ENCODE measurements around the gene GALNTL6. TPM values are rescaled to one million over a fixed set of nuclear protein-coding genes. Genes with fewer than 3 reads are reported as not detected.

Gene GALNTL6
- polyA plus RNA-seq, 1 donor (not counting 4 experiments of a cell fraction or from before 2014, with no cell fraction given): not detected

GRCh38 chr4:172895699-172896098, 1082.5 kb downstream of the GALNTL6 start:
- Histone ChIP-seq H3K4me2 (ENCODE audit: control insufficient read depth, extremely low read depth, insufficient read depth, low read depth, low read length) (no peak overlapping the region), H3K4me1 (ENCODE audit: control insufficient read depth, extremely low read depth, insufficient read depth, low read length) (no peaks in the 10 kb centered on the region), H2AFZ (ENCODE audit: control insufficient read depth, low read length) (no peak overlapping the region), H3K9me3 (ENCODE audit: control insufficient read depth, low read depth, low read length) (no peaks in the 10 kb centered on the region), H3K4me3 (ENCODE audit: control insufficient read depth in 2 of 3, extremely low read depth in 1 of 3, insufficient read depth in 2 of 3, low read depth in 1 of 3, low read length in 3 of 3) (no peak overlapping the region), H3K79me2 (ENCODE audit: control insufficient read depth, insufficient read depth, low read length) (no peaks in the 10 kb centered on the region), H3K27me3 (ENCODE audit: control insufficient read depth, extremely low read depth, insufficient read depth, low read length) (no peaks in the 10 kb centered on the region), H4K20me1 (ENCODE audit: control insufficient read depth, extremely low read depth, insufficient read depth, low read length) (no peaks in the 10 kb centered on the region), H3K9me1 (ENCODE audit: control insufficient read depth, extremely low read depth, insufficient read depth, low read length) (no peaks in the 10 kb centered on the region), H3K9ac (ENCODE audit: control insufficient read depth, extremely low read depth, insufficient read depth, low read length) (no peak overlapping the region), H3K36me3 (ENCODE audit: control insufficient read depth in 2 of 2, extremely low read depth in 1 of 2, insufficient read depth in 2 of 2, low read length in 2 of 2) (no peaks in the 10 kb centered on the region), H3K27ac (ENCODE audit: control insufficient read depth, insufficient read depth, low read length) (no peak overlapping the region)
- no peak for TF ChIP-seq EZH2 (IDR thresholded peaks at IDR 0.05; ENCODE audit: low read length)
- TF ChIP-seq CTCF (optimal IDR thresholded peaks at IDR 0.05 in 1 of 3, IDR thresholded peaks at IDR 0.05 in 1 of 3, conservative IDR thresholded peaks at IDR 0.05 in 1 of 3; ENCODE audit: extremely low read depth in 1 of 3, insufficient read depth in 2 of 3, low read length in 3 of 3): no peak
- DNase-seq (ENCODE audit: low read depth, low spot score): no peak
- FAIRE-seq: no peak
- dilution Hi-C loops (cut with MboI; ENCODE audit: extremely low pct_ligation_motif_present, low sequenced_read_pairs): no loop called here

GRCh38 chr4:172897046-172897445, 1083.8 kb downstream of the GALNTL6 start:
- no peak overlapping the region for H3K27ac ChIP-seq (ENCODE audit: control insufficient read depth, insufficient read depth, low read length)
- H2AFZ ChIP-seq (ENCODE audit: control insufficient read depth, low read length): no peak overlapping the region
- no peaks in the 10 kb centered on the region for H3K9me1 ChIP-seq (ENCODE audit: control insufficient read depth, extremely low read depth, insufficient read depth, low read length)
- H3K4me3 ChIP-seq (ENCODE audit: control insufficient read depth in 2 of 3, extremely low read depth in 1 of 3, insufficient read depth in 2 of 3, low read depth in 1 of 3, low read length in 3 of 3): no peak overlapping the region
- TF ChIP-seq EZH2 (IDR thresholded peaks at IDR 0.05; ENCODE audit: low read length): no peak
- no peak for TF ChIP-seq CTCF (optimal IDR thresholded peaks at IDR 0.05 in 1 of 3, IDR thresholded peaks at IDR 0.05 in 1 of 3, conservative IDR thresholded peaks at IDR 0.05 in 1 of 3; ENCODE audit: extremely low read depth in 1 of 3, insufficient read depth in 2 of 3, low read length in 3 of 3)
- no peaks in the 10 kb centered on the region for H3K36me3 ChIP-seq (ENCODE audit: control insufficient read depth in 2 of 2, extremely low read depth in 1 of 2, insufficient read depth in 2 of 2, low read length in 2 of 2)
- dilution Hi-C loops (cut with MboI; ENCODE audit: extremely low pct_ligation_motif_present, low sequenced_read_pairs): no loop called here
- H3K4me2 ChIP-seq (ENCODE audit: control insufficient read depth, extremely low read depth, insufficient read depth, low read depth, low read length): no peak overlapping the region
- FAIRE-seq (no peak), DNase-seq (ENCODE audit: low read depth, low spot score) (no peak)
- no peak overlapping the region for H3K9ac ChIP-seq (ENCODE audit: control insufficient read depth, extremely low read depth, insufficient read depth, low read length)
- no peaks in the 10 kb centered on the region for H4K20me1 ChIP-seq (ENCODE audit: control insufficient read depth, extremely low read depth, insufficient read depth, low read length)
- H3K27me3 ChIP-seq (ENCODE audit: control insufficient read depth, extremely low read depth, insufficient read depth, low read length): no peaks in the 10 kb centered on the region
- H3K9me3 ChIP-seq (ENCODE audit: control insufficient read depth, low read depth, low read length): no peaks in the 10 kb centered on the region
- no peaks in the 10 kb centered on the region for H3K4me1 ChIP-seq (ENCODE audit: control insufficient read depth, extremely low read depth, insufficient read depth, low read length)
- H3K79me2 ChIP-seq (ENCODE audit: control insufficient read depth, insufficient read depth, low read length): no peaks in the 10 kb centered on the region

Data from keratinocyte (primary cell).